SK-N-SH treated with all-trans-retinoic acid at 6 μM for 48 hours (cell line): ENCODE measurements around the gene CDH8.
"Not testable (repeated sequence)": the region's sequence is repeated elsewhere in the genome, so short reads cannot be mapped to it uniquely, and the experiment has no call there.

Experiments used
- ATAC-seq: fragments of 200-7000 bp; cut with Tn5 transposase; 3 replicates; pipeline ENCODE4 v1.9.1; 2020; ENCODE audit warnings: mild to moderate bottlenecking, moderate library complexity
- ARNTL ChIP-seq: fragments of 450-650 bp; formaldehyde crosslinking; IDR thresholded peaks from 2 replicates; pipeline ENCODE4 v1.5.0; 2020; ENCODE audit warnings: low read depth, mild to moderate bottlenecking, moderate library complexity, borderline replicate concordance
- BACH2 ChIP-seq: fragments of 250-450 bp; sonication (Bioruptor Pico); IDR thresholded peaks from 2 replicates; pipeline ENCODE4 v1.9.0; 2021; ENCODE audit warnings: mild to moderate bottlenecking, borderline replicate concordance
- CSDC2 ChIP-seq: fragments of 250-450 bp; sonication (Bioruptor Pico); IDR thresholded peaks from 2 replicates; pipeline ENCODE4 v1.5.0; 2020; ENCODE audit warnings: mild to moderate bottlenecking, moderate library complexity
- ESRRG ChIP-seq: fragments of 250-450 bp; sonication (Bioruptor Pico); IDR thresholded peaks from 2 replicates; pipeline ENCODE4 v1.6.1; 2021; ENCODE audit warnings: mild to moderate bottlenecking
- GLIS3 ChIP-seq: fragments of 250-450 bp; sonication (Bioruptor Pico); IDR thresholded peaks from 2 replicates; pipeline ENCODE4 v1.5.0; 2020; ENCODE audit warnings: mild to moderate bottlenecking, moderate library complexity
- ISL1 ChIP-seq: fragments of 250-450 bp; sonication (Bioruptor Pico); IDR thresholded peaks from 2 replicates; pipeline ENCODE4 v2.1.2; 2022; ENCODE audit warnings: mild to moderate bottlenecking, moderate library complexity
- OSR1 ChIP-seq: fragments of 250-450 bp; sonication (Bioruptor Pico); IDR thresholded peaks from 2 replicates; pipeline ENCODE4 v1.8.0; 2022; ENCODE audit warnings: moderate library complexity, mild to moderate bottlenecking, inconsistent platforms
- PPARA ChIP-seq: fragments of 250-450 bp; sonication (Bioruptor Pico); IDR thresholded peaks from 2 replicates; pipeline ENCODE4 v1.5.0; 2020; ENCODE audit warnings: mild to moderate bottlenecking, borderline replicate concordance
- RARB ChIP-seq: fragments of 250-450 bp; sonication (Bioruptor Pico); IDR thresholded peaks from 2 replicates; pipeline ENCODE4 v1.8.0; 2021; ENCODE audit warnings: mild to moderate bottlenecking, moderate library complexity
- SNAI2 ChIP-seq: fragments of 250-450 bp; sonication (Bioruptor Pico); IDR thresholded peaks from 2 replicates; pipeline ENCODE4 v1.5.0; 2020; ENCODE audit warnings: mild to moderate bottlenecking, moderate library complexity
- TCF4 ChIP-seq: fragments of 250-450 bp; sonication (Bioruptor Pico); IDR thresholded peaks from 2 replicates; pipeline ENCODE4 v1.8.0; 2021; ENCODE audit warnings: mild to moderate bottlenecking, moderate library complexity, borderline replicate concordance
- TOX ChIP-seq: fragments of 250-450 bp; sonication (Bioruptor Pico); IDR thresholded peaks from 2 replicates; pipeline ENCODE4 v1.8.0; 2021; ENCODE audit warnings: mild to moderate bottlenecking, moderate library complexity, borderline replicate concordance
- ZC3H10 ChIP-seq: fragments of 250-450 bp; sonication (Bioruptor Pico); IDR thresholded peaks from 2 replicates; pipeline ENCODE4 v1.5.1; 2021; ENCODE audit warnings: mild to moderate bottlenecking, moderate library complexity
- ZFP30 ChIP-seq: fragments of 450-650 bp; formaldehyde crosslinking; IDR thresholded peaks from 2 replicates; pipeline ENCODE4 v1.5.0; 2022; ENCODE audit warnings: mild to moderate bottlenecking, moderate library complexity
- ZNF70 ChIP-seq: fragments of 450-650 bp; formaldehyde crosslinking; IDR thresholded peaks from 2 replicates; pipeline ENCODE4 v1.5.0; 2020; ENCODE audit warnings: mild to moderate bottlenecking, moderate library complexity
- ZNF8 ChIP-seq: fragments of 450-650 bp; formaldehyde crosslinking; IDR thresholded peaks from 2 replicates; pipeline ENCODE4 v1.5.0; 2020; ENCODE audit warnings: mild to moderate bottlenecking, moderate library complexity
- TF ChIP-seq, protein P1 (sequence below): fragments of 250-450 bp; sonication (Bioruptor Pico); IDR thresholded peaks from 2 replicates; pipeline ENCODE4 v1.5.1; 2021; ENCODE audit warnings: mild to moderate bottlenecking, moderate library complexity
- TF ChIP-seq, protein P2 (sequence below): fragments of 250-450 bp; sonication (Bioruptor Pico); IDR thresholded peaks from 2 replicates; pipeline ENCODE4 v1.8.0; 2021; ENCODE audit warnings: low read depth, mild to moderate bottlenecking, moderate library complexity, borderline replicate concordance
- TF ChIP-seq, protein P3 (sequence below): fragments of 250-450 bp; sonication (Bioruptor Pico); IDR thresholded peaks from 2 replicates; pipeline ENCODE4 v1.5.0; 2020; ENCODE audit warnings: mild to moderate bottlenecking, moderate library complexity
- TF ChIP-seq, protein P4 (sequence below): fragments of 250-450 bp; sonication (Bioruptor Pico); IDR thresholded peaks from 2 replicates; pipeline ENCODE4 v1.8.0; 2020; ENCODE audit warnings: mild to moderate bottlenecking, moderate library complexity, borderline replicate concordance
- TF ChIP-seq, protein P5 (sequence below): fragments of 250-450 bp; sonication (Bioruptor Pico); IDR thresholded peaks from 2 replicates; pipeline ENCODE4 v1.5.1; 2020; ENCODE audit warnings: low read depth, mild to moderate bottlenecking, moderate library complexity

CDH8 gene

DNA sequence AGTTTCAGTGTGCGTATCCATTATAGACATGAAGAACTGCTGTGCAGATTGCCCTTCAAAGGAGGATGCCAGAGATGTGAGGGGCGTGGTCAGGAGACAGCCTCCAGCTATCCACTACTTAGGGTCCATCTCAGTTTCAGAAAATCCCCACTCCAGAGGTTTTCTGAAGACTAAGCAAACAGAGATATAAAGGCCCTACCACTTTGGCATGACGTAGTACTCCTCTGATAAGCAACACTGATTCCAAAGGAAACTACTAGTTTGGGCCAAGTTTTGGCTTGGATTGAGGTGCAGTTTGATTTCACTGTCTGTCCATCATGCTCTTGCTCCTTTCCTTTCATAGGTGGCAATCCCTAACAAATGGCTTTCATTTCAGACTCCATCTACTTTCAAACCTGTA is 228.7 kb downstream of the CDH8 start:
- TF ChIP-seq OSR1 (CRISPR knock-in tag) (no peak), TCF4 (CRISPR knock-in tag) (no peak), ZC3H10 (no peak), ZNF8 (CRISPR knock-in tag) (no peak), ARNTL (no peak)
- TF ChIP-seq, protein P1, sequence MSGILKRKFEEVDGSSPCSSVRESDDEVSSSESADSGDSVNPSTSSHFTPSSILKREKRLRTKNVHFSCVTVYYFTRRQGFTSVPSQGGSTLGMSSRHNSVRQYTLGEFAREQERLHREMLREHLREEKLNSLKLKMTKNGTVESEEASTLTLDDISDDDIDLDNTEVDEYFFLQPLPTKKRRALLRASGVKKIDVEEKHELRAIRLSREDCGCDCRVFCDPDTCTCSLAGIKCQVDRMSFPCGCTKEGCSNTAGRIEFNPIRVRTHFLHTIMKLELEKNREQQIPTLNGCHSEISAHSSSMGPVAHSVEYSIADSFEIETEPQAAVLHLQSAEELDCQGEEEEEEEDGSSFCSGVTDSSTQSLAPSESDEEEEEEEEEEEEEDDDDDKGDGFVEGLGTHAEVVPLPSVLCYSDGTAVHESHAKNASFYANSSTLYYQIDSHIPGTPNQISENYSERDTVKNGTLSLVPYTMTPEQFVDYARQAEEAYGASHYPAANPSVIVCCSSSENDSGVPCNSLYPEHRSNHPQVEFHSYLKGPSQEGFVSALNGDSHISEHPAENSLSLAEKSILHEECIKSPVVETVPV (CRISPR knock-in tag) = no peak
- no peak for ATAC-seq

DNA sequence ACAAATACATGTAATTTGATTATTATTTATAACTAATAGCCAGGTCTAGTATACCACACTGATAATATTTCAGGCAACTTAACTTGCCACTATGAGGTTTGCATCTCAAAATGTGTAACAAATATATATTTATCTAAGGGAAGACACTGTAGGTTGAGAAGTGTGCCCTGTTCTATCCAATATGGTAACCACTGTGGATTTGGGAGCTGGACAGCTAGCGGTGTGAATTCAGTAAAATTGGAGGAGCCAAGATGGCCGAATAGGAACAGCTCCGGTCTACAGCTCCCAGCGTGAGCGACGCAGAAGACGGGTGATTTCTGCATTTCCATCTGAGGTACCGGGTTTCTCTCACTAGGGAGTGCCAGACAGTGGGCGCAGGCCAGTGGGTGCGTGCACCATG is 235.0 kb downstream of the CDH8 start:
- ATAC-seq = not testable (repeated sequence)

DNA sequence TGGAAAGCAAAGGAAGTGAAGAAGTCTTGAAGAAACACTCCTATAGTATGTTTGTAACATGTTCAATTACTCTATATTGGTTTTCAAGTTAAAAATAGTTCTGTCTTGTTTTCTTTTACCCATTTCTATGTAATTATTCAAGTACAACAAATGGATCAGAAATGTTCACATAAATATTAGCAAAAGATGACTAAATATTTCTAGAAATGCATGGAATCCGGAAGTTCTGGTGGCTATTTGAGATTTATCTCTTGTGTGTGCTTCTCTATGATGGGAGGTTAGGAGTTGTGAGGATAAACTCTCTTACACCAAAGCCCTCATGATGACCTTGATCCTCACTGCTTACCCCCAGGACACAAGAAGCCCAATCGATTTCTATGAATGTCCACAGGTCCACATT is 237.5 kb downstream of the CDH8 start:
- no peak for ATAC-seq
- TF ChIP-seq RARB = no peak

DNA sequence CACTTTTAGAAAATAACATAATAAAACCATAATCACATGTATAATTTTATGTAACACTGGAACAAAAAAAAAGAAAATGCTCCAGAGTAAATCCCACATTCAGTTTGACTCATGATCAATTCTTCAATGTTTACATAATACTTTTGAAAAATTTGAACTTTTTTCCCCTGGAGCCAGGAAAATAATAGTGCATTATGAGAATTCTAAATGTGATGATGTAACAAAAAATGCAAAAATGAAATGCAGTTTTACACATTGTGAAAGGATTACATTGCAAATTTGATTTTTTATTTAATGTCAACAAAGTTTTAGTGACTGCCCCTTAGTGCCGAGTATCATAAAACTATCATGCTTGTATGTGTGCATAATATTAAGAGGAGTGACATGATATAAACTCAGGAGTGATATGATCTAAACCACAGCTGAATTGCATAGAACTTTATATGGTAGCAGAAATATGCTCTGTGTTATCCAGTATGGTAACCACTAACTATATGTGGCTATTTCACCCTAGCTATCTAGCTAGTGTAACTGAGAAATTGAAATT is 238.2 kb downstream of the CDH8 start:
- TF ChIP-seq ARNTL = no peak
- TF ChIP-seq GLIS3 (CRISPR knock-in tag) = no peak
- TF ChIP-seq ZC3H10 = no peak
- ATAC-seq = no peak

DNA sequence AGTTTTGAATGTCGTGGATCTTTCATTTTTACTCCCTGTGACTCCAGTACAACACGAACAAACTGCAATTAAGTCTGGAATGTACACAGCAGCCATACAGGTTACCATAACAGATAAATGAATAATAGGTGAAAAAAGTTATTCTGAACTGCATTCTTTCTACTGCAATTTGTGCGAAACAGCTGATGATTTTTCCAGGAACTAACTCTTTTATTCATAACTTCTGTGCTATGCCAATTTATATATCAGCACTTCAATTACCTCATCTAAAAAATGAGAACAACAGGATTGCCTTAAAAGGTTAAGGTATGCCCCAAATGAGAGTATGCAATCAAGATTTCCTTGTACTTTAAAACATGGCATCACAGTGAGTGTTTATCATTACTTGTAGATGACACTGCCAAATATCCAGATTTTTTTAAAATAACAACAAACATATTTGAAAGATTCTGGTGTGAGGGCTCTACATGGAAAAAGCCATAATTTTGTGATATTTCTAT is 238.9 kb downstream of the CDH8 start:
- no peak for ATAC-seq
- no peak for TF ChIP-seq CSDC2 (CRISPR knock-in tag)
- TF ChIP-seq, all 23 proteins: peak for 0

DNA sequence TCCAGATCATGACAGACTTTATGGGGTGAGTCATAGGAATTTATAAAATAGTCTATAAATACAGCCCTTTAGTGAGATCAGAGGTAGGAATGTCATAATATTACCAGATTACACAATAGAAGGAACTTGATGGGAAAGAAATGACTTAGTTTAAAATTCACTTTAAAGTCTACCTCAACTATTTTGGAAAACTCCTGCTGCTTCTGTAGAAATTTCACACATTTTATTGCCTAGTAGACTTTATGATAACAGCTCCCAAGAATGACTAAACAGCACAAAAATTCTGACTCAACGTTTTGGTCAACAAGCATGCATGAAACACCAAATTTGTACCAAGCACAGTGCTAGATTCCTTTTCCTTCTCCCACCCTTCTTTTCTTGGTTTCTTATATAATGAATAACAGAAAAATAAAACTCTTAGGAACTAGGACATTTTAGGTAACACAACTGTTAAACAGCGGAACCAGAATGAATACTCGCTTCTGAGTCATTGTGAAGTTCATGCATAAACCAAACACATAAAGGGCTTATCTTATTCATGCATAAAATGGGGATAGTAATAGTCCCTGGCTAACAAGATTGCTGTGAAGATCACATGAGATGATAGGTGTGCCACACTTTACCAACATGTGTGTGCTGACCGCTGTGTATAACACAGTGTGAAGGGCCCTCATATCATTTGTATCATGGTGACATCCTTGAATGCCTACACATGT is 243.9 kb downstream of the CDH8 start:
- no peak for ATAC-seq
- TF ChIP-seq ARNTL (no peak), ESRRG (CRISPR knock-in tag) (no peak), SNAI2 (CRISPR knock-in tag) (no peak), GLIS3 (CRISPR knock-in tag) (no peak), TCF4 (CRISPR knock-in tag) (no peak), BACH2 (no peak), ZFP30 (CRISPR knock-in tag) (no peak), ISL1 (CRISPR knock-in tag) (no peak), RARB (no peak), PPARA (CRISPR knock-in tag) (no peak), ZC3H10 (no peak), TOX (CRISPR knock-in tag) (no peak), ZNF70 (no peak)
- TF ChIP-seq, protein P1 (CRISPR knock-in tag) = no peak
- TF ChIP-seq, protein P2, sequence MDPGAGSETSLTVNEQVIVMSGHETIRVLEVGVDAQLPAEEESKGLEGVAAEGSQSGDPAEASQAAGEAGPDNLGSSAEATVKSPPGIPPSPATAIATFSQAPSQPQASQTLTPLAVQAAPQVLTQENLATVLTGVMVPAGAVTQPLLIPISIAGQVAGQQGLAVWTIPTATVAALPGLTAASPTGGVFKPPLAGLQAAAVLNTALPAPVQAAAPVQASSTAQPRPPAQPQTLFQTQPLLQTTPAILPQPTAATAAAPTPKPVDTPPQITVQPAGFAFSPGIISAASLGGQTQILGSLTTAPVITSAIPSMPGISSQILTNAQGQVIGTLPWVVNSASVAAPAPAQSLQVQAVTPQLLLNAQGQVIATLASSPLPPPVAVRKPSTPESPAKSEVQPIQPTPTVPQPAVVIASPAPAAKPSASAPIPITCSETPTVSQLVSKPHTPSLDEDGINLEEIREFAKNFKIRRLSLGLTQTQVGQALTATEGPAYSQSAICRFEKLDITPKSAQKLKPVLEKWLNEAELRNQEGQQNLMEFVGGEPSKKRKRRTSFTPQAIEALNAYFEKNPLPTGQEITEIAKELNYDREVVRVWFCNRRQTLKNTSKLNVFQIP = no peak
- TF ChIP-seq, protein P3, sequence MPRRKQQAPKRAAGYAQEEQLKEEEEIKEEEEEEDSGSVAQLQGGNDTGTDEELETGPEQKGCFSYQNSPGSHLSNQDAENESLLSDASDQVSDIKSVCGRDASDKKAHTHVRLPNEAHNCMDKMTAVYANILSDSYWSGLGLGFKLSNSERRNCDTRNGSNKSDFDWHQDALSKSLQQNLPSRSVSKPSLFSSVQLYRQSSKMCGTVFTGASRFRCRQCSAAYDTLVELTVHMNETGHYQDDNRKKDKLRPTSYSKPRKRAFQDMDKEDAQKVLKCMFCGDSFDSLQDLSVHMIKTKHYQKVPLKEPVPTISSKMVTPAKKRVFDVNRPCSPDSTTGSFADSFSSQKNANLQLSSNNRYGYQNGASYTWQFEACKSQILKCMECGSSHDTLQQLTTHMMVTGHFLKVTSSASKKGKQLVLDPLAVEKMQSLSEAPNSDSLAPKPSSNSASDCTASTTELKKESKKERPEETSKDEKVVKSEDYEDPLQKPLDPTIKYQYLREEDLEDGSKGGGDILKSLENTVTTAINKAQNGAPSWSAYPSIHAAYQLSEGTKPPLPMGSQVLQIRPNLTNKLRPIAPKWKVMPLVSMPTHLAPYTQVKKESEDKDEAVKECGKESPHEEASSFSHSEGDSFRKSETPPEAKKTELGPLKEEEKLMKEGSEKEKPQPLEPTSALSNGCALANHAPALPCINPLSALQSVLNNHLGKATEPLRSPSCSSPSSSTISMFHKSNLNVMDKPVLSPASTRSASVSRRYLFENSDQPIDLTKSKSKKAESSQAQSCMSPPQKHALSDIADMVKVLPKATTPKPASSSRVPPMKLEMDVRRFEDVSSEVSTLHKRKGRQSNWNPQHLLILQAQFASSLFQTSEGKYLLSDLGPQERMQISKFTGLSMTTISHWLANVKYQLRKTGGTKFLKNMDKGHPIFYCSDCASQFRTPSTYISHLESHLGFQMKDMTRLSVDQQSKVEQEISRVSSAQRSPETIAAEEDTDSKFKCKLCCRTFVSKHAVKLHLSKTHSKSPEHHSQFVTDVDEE = no peak
- TF ChIP-seq, protein P4, sequence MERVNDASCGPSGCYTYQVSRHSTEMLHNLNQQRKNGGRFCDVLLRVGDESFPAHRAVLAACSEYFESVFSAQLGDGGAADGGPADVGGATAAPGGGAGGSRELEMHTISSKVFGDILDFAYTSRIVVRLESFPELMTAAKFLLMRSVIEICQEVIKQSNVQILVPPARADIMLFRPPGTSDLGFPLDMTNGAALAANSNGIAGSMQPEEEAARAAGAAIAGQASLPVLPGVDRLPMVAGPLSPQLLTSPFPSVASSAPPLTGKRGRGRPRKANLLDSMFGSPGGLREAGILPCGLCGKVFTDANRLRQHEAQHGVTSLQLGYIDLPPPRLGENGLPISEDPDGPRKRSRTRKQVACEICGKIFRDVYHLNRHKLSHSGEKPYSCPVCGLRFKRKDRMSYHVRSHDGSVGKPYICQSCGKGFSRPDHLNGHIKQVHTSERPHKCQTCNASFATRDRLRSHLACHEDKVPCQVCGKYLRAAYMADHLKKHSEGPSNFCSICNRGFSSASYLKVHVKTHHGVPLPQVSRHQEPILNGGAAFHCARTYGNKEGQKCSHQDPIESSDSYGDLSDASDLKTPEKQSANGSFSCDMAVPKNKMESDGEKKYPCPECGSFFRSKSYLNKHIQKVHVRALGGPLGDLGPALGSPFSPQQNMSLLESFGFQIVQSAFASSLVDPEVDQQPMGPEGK (CRISPR knock-in tag) = no peak
- TF ChIP-seq, protein P5, sequence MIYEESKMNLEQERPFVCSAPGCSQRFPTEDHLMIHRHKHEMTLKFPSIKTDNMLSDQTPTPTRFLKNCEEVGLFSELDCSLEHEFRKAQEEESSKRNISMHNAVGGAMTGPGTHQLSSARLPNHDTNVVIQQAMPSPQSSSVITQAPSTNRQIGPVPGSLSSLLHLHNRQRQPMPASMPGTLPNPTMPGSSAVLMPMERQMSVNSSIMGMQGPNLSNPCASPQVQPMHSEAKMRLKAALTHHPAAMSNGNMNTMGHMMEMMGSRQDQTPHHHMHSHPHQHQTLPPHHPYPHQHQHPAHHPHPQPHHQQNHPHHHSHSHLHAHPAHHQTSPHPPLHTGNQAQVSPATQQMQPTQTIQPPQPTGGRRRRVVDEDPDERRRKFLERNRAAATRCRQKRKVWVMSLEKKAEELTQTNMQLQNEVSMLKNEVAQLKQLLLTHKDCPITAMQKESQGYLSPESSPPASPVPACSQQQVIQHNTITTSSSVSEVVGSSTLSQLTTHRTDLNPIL (CRISPR knock-in tag) = no peak
- TF ChIP-seq, all 23 proteins: peak for 0
